Caco-2 (cell line): ENCODE results near the gene MPDZ. TPM values are rescaled to one million over a fixed set of nuclear protein-coding genes. Genes with fewer than 3 reads are reported as not detected.

Experiments
- BruUV-seq: library from RNA; stranded (reverse); fragments of 400-500 nt; replicated peaks from 2 replicates; lab custom pipeline; 2021; lab: Mats Ljungman, UMichigan
- CTCF ChIA-PET: fragments of 300-600 bp; sonication (Branson Sonifier 250); formaldehyde crosslinking; loops from one replicate; lab custom pipeline; 2022; ENCODE audit warnings: antibody characterized with exemption; lab: Charles Lee
- POLR2A ChIA-PET: fragments of 300-600 bp; sonication (Branson Sonifier 250); formaldehyde crosslinking; loops from one replicate; lab custom pipeline; 2022; ENCODE audit warnings: antibody characterized with exemption; lab: Charles Lee
- DNase-seq, 2 experiments: peaks; one replicate each; pipeline versions ENCODE4 v3.0.0 to v3.0.0-alpha.2; 2020 to 2022
- H3K27me3 ChIP-seq: replicated peaks from 2 replicates; pipeline ENCODE4 v1.6.0; 2011; ENCODE audit warnings: low read length; ENCODE audit not compliant: control insufficient read depth, insufficient read depth
- H3K36me3 ChIP-seq: 2 replicates; pipeline ENCODE4 v1.5.1; 2011; ENCODE audit warnings: low read length; ENCODE audit not compliant: control insufficient read depth, insufficient read depth
- H3K4me1 ChIP-seq: fragments of 250-450 bp; sonication (Bioruptor Pico); 2 replicates; pipeline ENCODE4 v1.5.1; 2020; ENCODE audit warnings: mild to moderate bottlenecking
- H3K4me3 ChIP-seq: 2 replicates; pipeline ENCODE4 v1.5.1; 2011; ENCODE audit warnings: low read depth, mild to moderate bottlenecking, control low read depth, low read length
- H3K9me3 ChIP-seq: fragments of 250-450 bp; sonication (Bioruptor Pico); 2 replicates; pipeline ENCODE4 v1.5.1; 2020; ENCODE audit warnings: mild to moderate bottlenecking, moderate library complexity
- H3K27ac Mint-ChIP-seq: one replicate; pipeline ENCODE4 v1.8.0; 2022; ENCODE audit warnings: mixed read lengths; ENCODE audit not compliant: unreplicated experiment
- H3K27me3 Mint-ChIP-seq: one replicate; pipeline ENCODE4 v1.8.0; 2022; ENCODE audit warnings: mixed read lengths; ENCODE audit not compliant: insufficient read depth, unreplicated experiment
- H3K36me3 Mint-ChIP-seq: one replicate; pipeline ENCODE4 v1.8.0; 2022; ENCODE audit warnings: mild to moderate bottlenecking, mixed read lengths; ENCODE audit not compliant: insufficient read depth, unreplicated experiment
- H3K4me1 Mint-ChIP-seq: one replicate; pipeline ENCODE4 v1.8.0; 2022; ENCODE audit warnings: low read depth, mixed read lengths; ENCODE audit not compliant: unreplicated experiment
- H3K4me3 Mint-ChIP-seq: one replicate; pipeline ENCODE4 v1.8.0; 2022; ENCODE audit warnings: mild to moderate bottlenecking, moderate library complexity, mixed read lengths; ENCODE audit not compliant: unreplicated experiment
- H3K9me3 Mint-ChIP-seq: one replicate; pipeline ENCODE4 v1.8.0; 2022; ENCODE audit warnings: mixed read lengths; ENCODE audit not compliant: unreplicated experiment
- intact Hi-C: fragments of 100-400 bp; cut with micrococcal nuclease; formaldehyde crosslinking; loops from one replicate; pipeline ENCODE4 v1.10.0; 2022; ENCODE audit not compliant: unreplicated experiment
- total RNA-seq: library from RNA; stranded (reverse); gene quantifications from 2 replicates; pipeline ENCODE4 v1.2.3, GENCODE V29; 2022
- TF ChIP-seq, protein P1 (sequence below), 2 experiments: fragments of 200-600 bp in 1 of 2; IDR thresholded peaks; 1 replicate in 1 of 2; 2 replicates in 1 of 2; pipeline versions ENCODE4 v1.5.1 to v1.8.0; 2011 to 2022; ENCODE audit warnings: antibody characterized with exemption in 1 of 2, control low read depth in 1 of 2, inconsistent platforms in 1 of 2, low read depth in 1 of 2, low read length in 1 of 2, mild to moderate bottlenecking in 1 of 2, moderate library complexity in 1 of 2; ENCODE audit not compliant: insufficient read depth in 1 of 2, severe bottlenecking in 1 of 2, unreplicated experiment in 1 of 2

Gene MPDZ
- total RNA-seq, 1 experiment from 2014 or later, result not detected

- ChIA-PET POLR2A (no interaction called here), CTCF (no interaction called here)
- no peak for DNase-seq
- H3K27ac Mint-ChIP-seq, result no peak overlapping the region
- Histone ChIP-seq H3K27me3 (no peaks in the 10 kb centered on the region), H3K9me3 (no peaks in the 10 kb centered on the region), H3K4me3 (no peak overlapping the region), H3K4me1 (no peaks in the 10 kb centered on the region), H3K36me3 (no peaks in the 10 kb centered on the region)
- no peaks in the 10 kb centered on the region for H3K4me1 Mint-ChIP-seq
- no peaks in the 10 kb centered on the region for H3K36me3 Mint-ChIP-seq
- TF ChIP-seq, protein P1, sequence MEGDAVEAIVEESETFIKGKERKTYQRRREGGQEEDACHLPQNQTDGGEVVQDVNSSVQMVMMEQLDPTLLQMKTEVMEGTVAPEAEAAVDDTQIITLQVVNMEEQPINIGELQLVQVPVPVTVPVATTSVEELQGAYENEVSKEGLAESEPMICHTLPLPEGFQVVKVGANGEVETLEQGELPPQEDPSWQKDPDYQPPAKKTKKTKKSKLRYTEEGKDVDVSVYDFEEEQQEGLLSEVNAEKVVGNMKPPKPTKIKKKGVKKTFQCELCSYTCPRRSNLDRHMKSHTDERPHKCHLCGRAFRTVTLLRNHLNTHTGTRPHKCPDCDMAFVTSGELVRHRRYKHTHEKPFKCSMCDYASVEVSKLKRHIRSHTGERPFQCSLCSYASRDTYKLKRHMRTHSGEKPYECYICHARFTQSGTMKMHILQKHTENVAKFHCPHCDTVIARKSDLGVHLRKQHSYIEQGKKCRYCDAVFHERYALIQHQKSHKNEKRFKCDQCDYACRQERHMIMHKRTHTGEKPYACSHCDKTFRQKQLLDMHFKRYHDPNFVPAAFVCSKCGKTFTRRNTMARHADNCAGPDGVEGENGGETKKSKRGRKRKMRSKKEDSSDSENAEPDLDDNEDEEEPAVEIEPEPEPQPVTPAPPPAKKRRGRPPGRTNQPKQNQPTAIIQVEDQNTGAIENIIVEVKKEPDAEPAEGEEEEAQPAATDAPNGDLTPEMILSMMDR (IDR thresholded peaks at IDR 0.05; ENCODE audit: insufficient read depth in 1 of 2, low read depth in 1 of 2, low read length in 1 of 2, severe bottlenecking in 1 of 2, unreplicated experiment in 1 of 2), result no peak
- no TSS peak for BruUV-seq
- H3K9me3 Mint-ChIP-seq, result no peaks in the 10 kb centered on the region
- intact Hi-C loops, result no loop called here
- H3K4me3 Mint-ChIP-seq, result no peak overlapping the region
- no peaks in the 10 kb centered on the region for H3K27me3 Mint-ChIP-seq
Observed at GRCh38 chr9:13141629-13142028, 137.9 kb downstream of the MPDZ start.

DNA sequence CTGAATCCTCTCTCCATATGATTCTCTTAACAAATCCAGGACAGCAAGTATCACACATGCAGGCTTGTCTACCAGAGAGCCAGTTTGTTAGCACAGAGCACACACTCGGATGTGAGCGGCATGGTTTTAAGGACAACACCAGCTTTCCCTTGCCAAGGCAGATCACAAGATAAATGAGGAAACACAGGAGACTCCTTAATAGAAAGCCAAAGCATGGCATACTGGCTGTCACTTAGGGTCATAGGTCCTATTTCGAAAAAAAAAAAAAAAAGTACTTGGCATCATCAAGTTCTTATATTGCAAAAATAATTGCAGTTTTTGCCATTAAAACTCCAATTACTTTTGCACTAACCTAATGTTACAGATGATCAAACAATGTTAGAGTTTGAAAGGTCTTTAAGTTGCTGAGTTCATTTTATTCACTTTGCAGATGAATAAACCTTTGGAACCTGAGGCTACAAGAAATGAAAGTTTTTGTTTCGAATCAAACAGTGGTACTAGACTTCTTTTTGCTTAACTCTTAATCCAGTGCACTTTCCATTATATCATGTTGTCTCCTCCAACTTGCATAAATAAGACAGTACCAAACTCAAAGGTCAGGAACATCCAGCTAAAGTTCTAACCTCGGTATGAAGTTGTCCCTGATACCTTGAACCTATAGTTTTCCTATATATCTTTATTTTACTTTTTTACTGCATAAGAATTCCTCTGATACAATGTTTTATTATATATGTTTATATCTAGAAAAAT is 138.5 kb downstream of the MPDZ start:
- no TSS peak for BruUV-seq
- TF ChIP-seq, protein P1 (IDR thresholded peaks at IDR 0.05; ENCODE audit: insufficient read depth in 1 of 2, low read depth in 1 of 2, low read length in 1 of 2, severe bottlenecking in 1 of 2, unreplicated experiment in 1 of 2), result no peak
- Mint-ChIP-seq H3K4me3 (no peak overlapping the region), H3K9me3 (no peaks in the 10 kb centered on the region), H3K27ac (no peak overlapping the region), H3K27me3 (no peaks in the 10 kb centered on the region), H3K4me1 (no peaks in the 10 kb centered on the region), H3K36me3 (no peaks in the 10 kb centered on the region)
- no peaks in the 10 kb centered on the region for H3K4me1 ChIP-seq
- ChIA-PET POLR2A (no interaction called here), CTCF (no interaction called here)
- intact Hi-C loops, result no loop called here
- H3K27me3 ChIP-seq, result no peaks in the 10 kb centered on the region
- no peaks in the 10 kb centered on the region for H3K9me3 ChIP-seq
- H3K4me3 ChIP-seq, result no peak overlapping the region
- no peaks in the 10 kb centered on the region for H3K36me3 ChIP-seq
- DNase-seq, result no peak

DNA sequence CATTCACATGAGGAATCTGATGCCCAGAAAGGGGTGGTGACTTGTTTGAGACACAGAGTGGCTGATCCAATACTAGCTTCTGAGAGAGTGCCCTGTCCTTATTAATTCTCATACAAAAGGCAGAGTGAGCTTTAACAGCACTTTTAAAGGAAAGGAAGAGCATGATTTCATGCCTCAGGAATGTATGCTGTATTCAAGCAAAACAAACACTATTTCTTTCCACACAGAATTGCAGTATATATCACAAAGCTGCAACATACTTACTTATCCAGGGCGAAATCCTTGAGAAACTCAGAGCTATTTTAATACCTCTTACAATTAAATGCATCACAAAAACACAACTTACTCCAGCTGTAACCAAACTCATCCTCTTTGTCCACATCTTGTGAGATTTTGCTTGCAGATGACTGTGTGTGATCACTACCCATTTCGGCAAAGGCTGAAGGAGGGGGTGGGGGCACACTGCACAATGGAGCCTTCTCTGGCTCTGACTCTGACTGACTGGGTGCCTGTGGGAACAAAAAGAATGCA is 139.8 kb downstream of the MPDZ start:
- Histone ChIP-seq H3K9me3 (no peaks in the 10 kb centered on the region), H3K4me1 (no peaks in the 10 kb centered on the region), H3K27me3 (no peaks in the 10 kb centered on the region), H3K4me3 (no peak overlapping the region), H3K36me3 (no peaks in the 10 kb centered on the region)
- Mint-ChIP-seq H3K4me3 (no peak overlapping the region), H3K27me3 (no peaks in the 10 kb centered on the region), H3K4me1 (no peaks in the 10 kb centered on the region), H3K36me3 (no peaks in the 10 kb centered on the region), H3K9me3 (no peaks in the 10 kb centered on the region), H3K27ac (no peak overlapping the region)
- ChIA-PET POLR2A (no interaction called here), CTCF (no interaction called here)
- DNase-seq, result no peak
- BruUV-seq, result no TSS peak
- intact Hi-C loops, result no loop called here
- TF ChIP-seq, protein P1 (IDR thresholded peaks at IDR 0.05; ENCODE audit: insufficient read depth in 1 of 2, low read depth in 1 of 2, low read length in 1 of 2, severe bottlenecking in 1 of 2, unreplicated experiment in 1 of 2), result no peak
